CD4-positive, alpha-beta T cell treated with Interleukin-15 for 1 hour (primary cell): ENCODE data around the gene SGTB.
"Not testable (repeated sequence)": the region's sequence is repeated elsewhere in the genome, so short reads cannot be mapped to it uniquely, and the experiment has no call there.

Experiments used
- DNase-seq: peaks from one replicate; pipeline ENCODE4 v3.0.0-alpha.2; 2020

SGTB gene

DNA sequence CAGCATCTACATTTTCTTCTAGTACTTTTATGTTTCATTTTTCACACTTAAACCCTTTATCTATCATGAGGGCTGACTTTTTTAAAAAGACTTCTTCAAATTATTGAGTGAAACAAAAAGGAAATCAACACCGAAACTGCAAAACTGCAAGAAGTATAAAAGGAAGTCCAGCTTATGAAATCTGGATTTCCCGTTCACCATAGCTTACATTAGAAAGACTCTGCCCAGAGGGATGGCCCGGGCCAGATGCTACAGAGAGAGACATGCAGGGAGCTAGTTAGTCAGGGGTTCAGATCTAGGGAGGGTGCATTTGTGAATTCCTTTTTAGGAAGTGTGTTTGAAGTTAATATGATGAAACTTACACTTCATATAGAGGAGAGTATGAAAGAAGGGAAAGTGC lies 10.1 kb upstream of the SGTB start:
- DNase-seq: not testable (repeated sequence)

- DNase-seq: no peak
Observed at GRCh38 chr5:65730910-65731309, 9.0 kb upstream of the SGTB start.

- DNase-seq: no peak
Observed at GRCh38 chr5:65728218-65728617, 6.3 kb upstream of the SGTB start.

GRCh38 chr5:65727491-65728156 lies 5.7 kb upstream of the SGTB start:
- DNase-seq: no peak

GRCh38 chr5:65722575-65723403 lies 880 bp upstream of the SGTB start:
- no peak for DNase-seq

- DNase-seq: no peak
Observed at GRCh38 chr5:65721050-65721719, 724 bp downstream of the SGTB start.

- DNase-seq: no peak
Observed at GRCh38 chr5:65718576-65719310, 3.2 kb downstream of the SGTB start.

DNA sequence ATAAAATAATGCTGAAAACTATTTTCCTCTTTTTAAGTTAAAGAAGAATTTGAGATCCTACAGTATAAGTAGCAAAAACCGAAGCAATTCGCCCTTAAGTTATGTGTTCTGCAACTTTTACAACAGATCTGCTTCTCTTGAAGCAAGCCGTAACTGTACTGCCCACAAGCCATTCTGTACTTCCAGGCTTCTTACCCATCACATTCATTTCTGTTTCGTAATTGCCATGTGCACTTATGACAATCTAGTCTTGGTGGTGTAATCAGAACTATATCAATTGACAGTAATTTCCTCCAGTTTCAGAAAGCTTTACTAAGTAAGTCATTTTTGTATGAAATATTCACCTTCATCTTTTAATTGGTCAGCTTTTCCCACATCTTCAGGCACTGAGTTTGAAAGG lies 13.8 kb downstream of the SGTB start:
- DNase-seq: no peak

DNA sequence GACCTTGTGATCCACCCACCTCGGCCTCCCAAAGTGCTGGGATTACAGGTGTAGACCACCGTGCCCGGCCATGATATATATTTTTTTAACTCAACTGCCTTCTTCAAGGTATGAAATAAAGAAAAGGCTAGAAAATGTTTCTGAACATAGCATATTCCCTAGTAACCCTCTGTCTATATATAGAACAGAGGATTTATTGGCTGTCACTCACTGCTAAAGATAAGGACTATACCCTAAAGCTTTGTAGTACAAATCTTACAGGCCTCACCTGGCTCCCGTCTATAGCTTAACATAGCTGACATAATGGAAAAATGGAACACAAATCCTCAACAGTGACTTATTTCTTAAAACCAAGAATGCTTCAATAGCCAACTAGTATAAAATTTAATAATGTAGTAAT lies 14.2 kb downstream of the SGTB start:
- no peak for DNase-seq

DNA sequence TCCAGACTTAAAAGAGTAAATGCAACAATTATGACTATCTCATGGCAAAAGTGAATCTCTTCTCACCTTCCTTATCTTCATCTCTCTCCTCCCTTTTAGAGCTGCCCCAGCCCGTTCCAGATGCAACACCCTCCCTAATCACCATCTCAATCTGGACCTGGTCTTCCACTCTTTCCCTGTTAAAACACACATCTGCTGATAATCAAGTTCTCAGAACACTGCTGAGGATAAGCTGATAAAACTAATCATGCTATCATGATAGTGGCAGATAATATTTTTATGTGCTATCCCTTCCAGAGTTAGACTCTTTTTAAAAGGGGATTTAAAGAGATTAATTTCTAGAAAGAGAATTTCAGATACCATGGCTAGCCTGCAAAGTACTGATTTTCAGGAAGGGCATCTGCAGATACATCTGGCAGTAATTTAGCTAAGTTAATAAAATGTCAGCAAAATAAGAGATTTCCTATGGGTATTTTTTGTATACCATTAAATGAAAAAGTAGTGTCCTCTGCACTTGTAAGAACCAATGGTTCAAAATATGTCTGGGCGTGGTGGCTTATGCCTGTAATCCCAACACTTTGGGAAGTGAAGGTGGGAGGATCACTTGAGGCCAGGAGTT lies 17.2 kb downstream of the SGTB start:
- no peak for DNase-seq

- no peak for DNase-seq
Observed at GRCh38 chr5:65702036-65702435, 19.9 kb downstream of the SGTB start.

DNA sequence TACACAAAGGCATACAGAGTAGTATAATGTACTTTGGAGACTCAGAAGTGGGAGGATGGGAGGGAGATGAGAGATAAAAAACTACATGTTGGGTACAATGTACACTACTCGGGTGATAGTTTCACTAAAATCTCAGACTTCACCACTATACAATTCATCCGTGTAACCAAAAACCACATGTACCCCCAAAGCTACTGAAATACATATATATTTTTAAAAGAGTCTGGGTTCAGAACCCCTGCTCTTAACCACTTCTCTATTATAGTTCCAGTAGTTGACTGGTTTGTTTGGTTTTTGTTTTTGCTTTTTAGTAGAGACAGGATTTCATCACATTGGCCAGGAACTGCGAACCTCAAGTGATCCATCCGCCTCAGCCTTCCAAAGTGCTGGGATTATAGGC lies 22.6 kb downstream of the SGTB start:
- DNase-seq: no peak

DNA sequence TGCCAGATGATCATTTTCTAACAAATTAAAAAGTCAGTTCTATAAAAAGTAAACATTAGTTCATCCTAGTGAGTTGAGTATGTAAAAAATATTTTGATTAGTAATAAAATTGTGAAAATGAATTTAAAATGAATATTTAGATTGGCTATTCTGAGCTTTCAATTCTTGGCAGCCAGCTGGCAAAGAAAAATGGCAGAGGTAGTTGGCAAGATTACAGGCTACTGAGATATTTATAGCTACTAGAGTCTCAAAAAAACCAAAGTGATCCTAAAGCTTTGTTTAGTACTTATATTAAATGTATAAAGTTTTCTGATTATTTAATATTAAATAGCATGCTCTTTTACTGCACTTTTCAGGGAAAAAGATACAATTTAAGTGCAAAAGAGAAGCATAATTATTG lies 25.0 kb downstream of the SGTB start:
- DNase-seq: no peak

DNA sequence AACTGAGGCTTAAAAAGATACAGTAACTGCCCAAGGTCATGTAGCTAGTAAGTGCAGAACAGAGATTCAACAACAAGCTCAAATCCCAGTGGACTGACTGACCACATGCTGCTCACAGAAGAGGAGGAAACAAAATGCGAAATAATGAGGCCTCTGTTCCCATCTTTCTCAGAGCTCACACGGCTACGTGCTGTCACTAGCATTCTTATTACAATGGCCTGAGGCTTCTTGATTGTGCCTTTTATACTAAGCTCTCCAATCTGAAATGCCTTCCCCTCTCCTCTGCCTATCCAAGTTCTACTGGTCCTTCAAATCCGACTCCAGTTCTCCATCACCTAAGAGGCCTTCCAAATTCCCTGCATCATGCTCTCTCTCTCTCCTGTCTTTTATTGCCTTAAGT lies 26.0 kb downstream of the SGTB start:
- DNase-seq: no peak

GRCh38 chr5:65695162-65695755 lies 26.6 kb downstream of the SGTB start:
- DNase-seq: no peak

- DNase-seq: no peak
Observed at GRCh38 chr5:65693121-65693520, 28.8 kb downstream of the SGTB start.

- DNase-seq: no peak
Observed at GRCh38 chr5:65682148-65682547, 39.8 kb downstream of the SGTB start.

DNA sequence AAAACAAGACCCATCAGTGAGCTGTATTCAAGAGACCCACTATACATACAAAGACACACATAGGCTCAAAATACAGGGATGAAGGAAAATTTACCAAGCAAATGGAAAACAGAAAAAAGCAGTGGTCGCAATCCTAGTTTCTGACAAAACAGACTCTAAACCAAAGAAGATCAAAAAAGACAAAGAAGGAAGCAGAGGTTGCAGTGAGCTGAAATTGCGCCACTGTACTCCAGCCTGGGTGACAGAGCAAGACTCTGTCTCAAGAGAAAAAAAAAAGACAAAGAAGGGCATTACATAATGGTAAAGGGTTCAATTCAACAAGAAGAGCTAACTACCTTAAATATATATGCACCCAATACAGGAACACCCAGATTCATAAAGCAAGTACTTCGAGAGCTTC lies 45.9 kb downstream of the SGTB start:
- not testable (repeated sequence) for DNase-seq

GRCh38 chr5:65674749-65675148 lies 47.2 kb downstream of the SGTB start:
- no peak for DNase-seq

DNA sequence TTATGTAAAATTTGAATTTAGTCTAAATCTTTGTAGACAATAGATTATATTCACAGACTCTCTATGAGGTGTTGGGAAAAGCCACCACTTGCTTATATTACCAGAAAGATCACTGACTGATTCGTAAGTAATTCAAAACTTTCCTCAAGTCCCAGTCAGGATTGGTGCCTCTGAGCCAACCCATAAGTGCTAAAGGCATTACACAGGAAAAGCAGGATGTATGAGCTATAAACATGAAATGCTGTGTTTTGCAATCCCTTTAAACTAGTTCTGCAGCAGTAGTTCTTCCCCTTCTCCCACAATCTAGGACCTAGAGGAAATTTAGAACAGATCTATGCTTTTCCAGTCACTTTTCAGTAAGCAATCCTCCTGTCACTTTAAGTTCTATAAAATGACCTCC lies 49.1 kb downstream of the SGTB start:
- DNase-seq: no peak

DNA sequence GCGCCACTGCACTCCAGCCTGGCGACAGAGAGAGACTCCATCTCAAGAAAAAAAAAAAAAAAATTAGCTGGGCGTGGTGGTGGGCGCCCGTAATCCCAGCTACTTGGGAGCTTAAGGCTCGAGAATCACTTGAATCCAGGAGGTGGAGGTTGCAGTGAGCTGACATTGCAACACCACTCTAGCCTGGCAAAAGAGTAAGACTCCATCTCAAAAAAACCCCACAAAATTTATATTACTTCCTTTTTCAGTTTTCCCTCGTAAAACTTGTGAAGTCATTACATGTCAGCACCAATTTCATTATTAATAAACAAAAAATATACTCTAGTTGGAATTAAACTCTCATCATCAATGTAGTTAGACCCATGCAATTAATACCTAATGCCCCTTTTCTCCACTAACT lies 53.2 kb downstream of the SGTB start:
- no peak for DNase-seq

DNA sequence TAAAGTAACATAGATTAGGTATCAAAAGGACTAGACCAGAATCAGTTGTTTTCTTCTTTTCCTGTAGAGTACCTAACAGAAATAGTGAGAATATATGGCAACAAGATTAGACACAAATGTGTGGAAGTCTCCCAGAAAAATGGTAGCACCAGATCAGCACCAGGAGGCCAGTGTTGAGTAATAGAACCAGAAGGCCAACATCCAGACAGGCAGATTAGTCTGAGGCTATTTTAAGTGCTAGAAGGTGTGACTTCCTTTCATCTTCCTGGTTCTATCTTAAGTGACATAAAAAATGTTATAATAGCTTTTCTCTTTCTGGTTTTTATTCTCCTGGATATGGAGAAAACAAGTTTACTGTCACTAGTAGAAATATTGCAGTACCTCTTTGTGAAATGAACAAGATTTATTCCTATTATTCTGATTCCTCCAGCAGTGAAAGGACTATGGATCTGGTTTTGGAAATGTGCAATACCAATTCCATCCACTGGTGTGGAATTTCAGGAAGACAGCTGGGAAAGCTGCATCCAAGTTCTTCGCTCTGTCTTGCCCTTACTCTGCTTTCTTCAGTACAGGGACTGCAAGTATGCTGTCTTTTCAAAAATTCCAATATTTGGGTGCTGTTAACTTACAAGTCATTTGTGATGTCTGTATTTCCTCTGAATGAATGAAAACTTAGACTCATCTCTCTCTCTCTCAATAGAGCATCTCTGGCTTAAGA lies 57.9 kb downstream of the SGTB start:
- DNase-seq: no peak
